WI38 (cell line): Measurements from ENCODE around the gene CCBE1.

Experiments used
- H3K4me3 ChIP-seq: 2 replicates; pipeline ENCODE4 v1.5.1; 2011; ENCODE audit warnings: low read depth, mild to moderate bottlenecking, control low read depth, low read length
- TF ChIP-seq, protein P1 (sequence below): IDR thresholded peaks from 2 replicates; pipeline ENCODE4 v1.5.1; 2012; ENCODE audit warnings: low read depth, mild to moderate bottlenecking, control low read depth, low read length

Gene CCBE1

DNA sequence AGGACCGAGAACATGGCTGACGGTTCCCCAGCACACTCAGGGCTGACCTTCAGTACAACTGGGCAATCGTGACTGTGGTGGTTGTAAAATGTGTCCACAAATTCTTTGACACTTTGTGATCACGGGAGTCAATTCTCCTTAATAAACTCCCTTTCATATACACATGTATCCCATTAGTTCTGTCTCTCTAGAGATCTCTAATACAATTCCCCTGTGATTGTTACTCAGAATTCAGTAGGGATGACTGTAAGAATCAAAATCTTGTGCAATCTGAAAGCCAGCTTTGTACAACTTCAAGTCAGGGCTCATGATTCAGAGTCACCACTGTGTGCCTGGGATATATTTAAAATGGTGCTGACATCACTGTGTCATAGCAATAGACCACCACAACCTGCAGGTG, 248.7 kb downstream of the CCBE1 start:
- TF ChIP-seq, protein P1, sequence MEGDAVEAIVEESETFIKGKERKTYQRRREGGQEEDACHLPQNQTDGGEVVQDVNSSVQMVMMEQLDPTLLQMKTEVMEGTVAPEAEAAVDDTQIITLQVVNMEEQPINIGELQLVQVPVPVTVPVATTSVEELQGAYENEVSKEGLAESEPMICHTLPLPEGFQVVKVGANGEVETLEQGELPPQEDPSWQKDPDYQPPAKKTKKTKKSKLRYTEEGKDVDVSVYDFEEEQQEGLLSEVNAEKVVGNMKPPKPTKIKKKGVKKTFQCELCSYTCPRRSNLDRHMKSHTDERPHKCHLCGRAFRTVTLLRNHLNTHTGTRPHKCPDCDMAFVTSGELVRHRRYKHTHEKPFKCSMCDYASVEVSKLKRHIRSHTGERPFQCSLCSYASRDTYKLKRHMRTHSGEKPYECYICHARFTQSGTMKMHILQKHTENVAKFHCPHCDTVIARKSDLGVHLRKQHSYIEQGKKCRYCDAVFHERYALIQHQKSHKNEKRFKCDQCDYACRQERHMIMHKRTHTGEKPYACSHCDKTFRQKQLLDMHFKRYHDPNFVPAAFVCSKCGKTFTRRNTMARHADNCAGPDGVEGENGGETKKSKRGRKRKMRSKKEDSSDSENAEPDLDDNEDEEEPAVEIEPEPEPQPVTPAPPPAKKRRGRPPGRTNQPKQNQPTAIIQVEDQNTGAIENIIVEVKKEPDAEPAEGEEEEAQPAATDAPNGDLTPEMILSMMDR, result no peak
- no peak overlapping the region for H3K4me3 ChIP-seq

DNA sequence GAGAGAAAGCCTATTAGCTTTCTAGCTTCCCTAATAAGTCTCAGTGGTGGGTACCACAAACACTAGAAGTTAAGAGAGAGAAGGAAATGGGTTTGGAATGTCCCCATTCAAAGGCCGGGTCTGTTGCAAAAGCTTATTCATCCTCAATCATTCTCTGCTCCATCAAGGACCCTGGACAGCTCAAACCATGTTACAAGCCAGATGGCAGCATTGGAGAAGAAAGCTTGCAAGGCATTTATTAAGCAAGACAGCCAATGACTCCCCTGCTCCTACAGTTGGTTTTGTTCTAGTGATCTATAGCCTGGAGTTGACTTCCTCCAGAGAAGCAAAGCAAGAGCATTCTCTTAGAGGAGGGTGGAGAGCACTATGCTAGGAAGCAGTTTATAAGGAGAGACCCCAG, 251.2 kb downstream of the CCBE1 start:
- no peak overlapping the region for H3K4me3 ChIP-seq
- TF ChIP-seq, protein P1, result no peak

DNA sequence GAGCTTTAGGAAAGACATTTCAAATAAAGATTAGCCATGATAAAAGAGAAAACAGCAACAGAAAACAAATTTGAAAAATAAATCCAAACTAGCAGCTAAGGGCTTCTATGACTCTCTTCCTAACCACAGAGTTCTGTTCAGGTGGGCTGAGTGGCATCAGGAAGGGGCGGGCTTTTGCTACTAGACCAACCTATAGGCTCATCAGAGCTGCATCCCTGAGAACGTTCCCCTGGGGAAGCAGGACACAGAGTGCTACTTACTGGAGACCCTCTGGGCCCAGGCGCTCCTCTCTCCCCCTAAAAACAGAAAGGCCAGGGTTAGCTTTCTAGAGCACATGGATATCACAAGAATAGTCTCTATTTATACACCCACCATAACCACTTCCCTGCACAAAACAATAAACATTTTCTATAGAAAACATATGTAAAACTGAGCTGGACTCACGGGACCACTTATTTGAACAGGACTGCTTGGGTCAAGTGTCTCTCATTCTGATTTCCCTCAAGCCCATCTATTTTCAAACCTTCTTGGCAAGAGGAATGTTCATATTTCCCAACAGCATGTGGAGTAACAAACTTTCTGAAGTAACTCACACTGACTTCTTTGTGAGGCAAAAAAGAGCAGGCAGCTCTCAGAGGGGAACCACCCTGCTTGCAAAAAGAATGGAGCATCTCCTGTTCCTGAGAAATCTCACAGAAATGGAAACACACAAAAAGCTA, 259.2 kb downstream of the CCBE1 start:
- H3K4me3 ChIP-seq, result no peak overlapping the region
- TF ChIP-seq, protein P1, result no peak

DNA sequence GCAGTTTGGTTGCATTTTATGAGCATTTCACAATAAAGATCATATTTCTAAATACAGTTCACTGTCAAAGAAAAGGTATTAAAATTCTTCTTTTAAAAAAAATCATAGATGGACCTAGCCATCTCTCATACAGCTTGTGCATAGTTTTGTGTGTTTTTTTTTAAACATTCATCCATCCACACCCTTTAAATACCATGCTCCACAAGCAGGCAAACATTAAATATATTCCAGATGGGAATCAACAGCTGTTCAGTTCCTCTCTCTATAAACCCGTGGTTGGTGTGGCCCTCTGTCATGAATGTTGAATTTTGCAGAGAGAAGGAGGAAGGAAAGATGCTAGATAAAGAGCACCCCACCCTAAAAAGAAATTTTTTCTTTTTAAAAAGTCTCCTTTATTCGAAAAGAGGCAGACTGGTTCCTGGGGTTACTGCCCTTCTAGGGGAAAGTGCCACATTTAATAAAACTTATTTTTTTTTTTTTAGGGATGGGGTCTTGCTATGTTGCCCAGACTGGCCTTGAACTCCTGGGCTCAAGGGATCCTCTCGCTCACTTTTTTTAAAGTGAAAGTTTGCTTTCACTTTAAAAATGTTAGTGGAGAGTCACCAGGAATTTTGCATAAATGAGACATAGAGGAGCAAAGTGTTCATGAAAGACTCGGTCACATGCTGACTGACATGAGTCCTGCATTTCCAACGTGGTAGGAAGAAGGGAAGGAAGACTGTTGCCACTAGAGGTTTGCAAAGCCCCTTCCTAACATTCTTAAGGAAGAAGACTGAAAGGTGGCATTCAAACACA, 264.2 kb downstream of the CCBE1 start:
- TF ChIP-seq, protein P1, result no peak
- no peak overlapping the region for H3K4me3 ChIP-seq

DNA sequence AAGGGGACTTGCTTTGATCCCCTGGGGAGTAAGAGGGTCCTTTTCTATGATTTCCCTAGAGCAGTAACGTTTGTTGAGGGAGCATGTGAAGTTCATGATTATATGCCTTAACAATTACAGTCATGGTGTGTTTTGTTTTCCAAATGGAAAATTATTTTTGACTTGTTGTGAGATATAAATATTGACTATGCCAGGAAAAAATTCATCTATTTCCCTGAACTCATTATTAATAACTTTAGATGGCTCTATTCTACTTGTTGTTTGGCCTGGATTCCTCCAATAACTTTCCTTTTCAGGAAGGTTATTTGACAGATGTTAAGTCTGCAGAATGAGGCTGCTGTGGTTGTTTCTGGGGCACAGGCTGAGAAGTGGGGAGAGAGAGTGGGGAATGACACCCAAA, 266.1 kb downstream of the CCBE1 start:
- TF ChIP-seq, protein P1, result no peak
- H3K4me3 ChIP-seq, result no peak overlapping the region

DNA sequence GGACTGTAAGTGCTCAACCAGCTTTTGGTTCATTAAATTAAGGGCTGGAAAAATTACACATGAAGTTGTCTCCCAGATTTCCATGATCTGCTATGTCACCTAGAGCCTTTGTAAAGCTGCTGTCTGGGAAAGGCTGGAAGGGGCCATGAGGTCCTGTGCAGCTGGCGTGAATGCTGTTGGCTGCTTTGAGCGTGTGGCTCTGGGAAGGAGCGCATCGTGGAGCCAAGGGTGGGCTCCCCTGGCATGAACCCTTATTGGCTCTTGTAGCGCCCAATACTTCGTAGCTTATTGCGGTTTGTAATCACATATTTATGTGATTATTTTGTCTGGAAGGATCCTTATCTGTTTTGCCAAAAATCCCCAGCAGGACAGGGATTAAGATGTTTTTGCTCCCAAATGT, 267.6 kb downstream of the CCBE1 start:
- no peak overlapping the region for H3K4me3 ChIP-seq
- TF ChIP-seq, protein P1, result no peak

DNA sequence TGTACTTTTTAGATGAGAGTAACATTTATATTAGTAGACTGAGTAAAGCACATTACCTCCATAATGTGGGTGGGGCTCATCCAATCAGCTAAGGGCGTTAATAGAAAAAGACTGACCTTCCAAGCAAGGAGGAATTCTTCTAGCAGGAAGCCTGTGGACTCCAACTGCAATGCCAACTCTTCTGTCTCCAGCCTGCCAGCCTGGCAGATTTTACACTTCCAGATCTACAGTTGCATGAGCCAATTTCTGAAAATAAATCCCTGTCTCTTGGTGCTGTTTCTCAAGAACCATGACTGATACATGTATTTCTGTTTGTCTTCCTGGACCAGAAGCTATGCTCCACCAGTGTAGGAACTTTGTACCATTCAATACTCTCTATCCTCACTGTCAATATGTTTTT, 269.2 kb downstream of the CCBE1 start:
- H3K4me3 ChIP-seq, result no peak overlapping the region
- TF ChIP-seq, protein P1, result no peak
